Subcutaneous adipose tissue (tissue), 4 donors: Measurements from ENCODE around the gene DLGAP3. TPM values are rescaled to one million over a fixed set of nuclear protein-coding genes. Genes with fewer than 3 reads are reported as not detected.

Experiments used
- CTCF ChIP-seq: fragments of 450-650 bp; IDR thresholded peaks from one replicate; pipeline ENCODE4 v1.5.1; 2016; ENCODE audit warnings: low read depth, mild to moderate bottlenecking, control low read depth, antibody characterized with exemption, moderate library complexity
- total RNA-seq, 4 donors: library from RNA; depleted of rRNA; stranded (reverse); fragments of >200 nt; gene quantifications; one replicate each; pipeline ENCODE4 v1.1.0, GENCODE V29; 2016

DLGAP3 gene
- total RNA-seq, 4 donors from 2014 or later = 0.17 TPM; not detected in 3

GRCh38 chr1:34825455-34826091 lies 103.9 kb downstream of the DLGAP3 start:
- TF ChIP-seq CTCF = no peak

GRCh38 chr1:34824817-34825454 lies 104.5 kb downstream of the DLGAP3 start:
- no peak for TF ChIP-seq CTCF

GRCh38 chr1:34822202-34822601 lies 107.2 kb downstream of the DLGAP3 start:
- TF ChIP-seq CTCF = no peak

GRCh38 chr1:34816778-34817177 lies 112.7 kb downstream of the DLGAP3 start:
- no peak for TF ChIP-seq CTCF

- no peak for TF ChIP-seq CTCF
These were observed 113.1 kb downstream of the DLGAP3 start for GRCh38 chr1:34816332-34816731.

Other genes starting within 250 kb of the DLGAP3 start
- not detected for gene GJB5, start 174.6 kb downstream of the DLGAP3 start, total RNA-seq
- not detected for gene GJB4, start 169.9 kb downstream of the DLGAP3 start, total RNA-seq
- gene GJB3, start 148.4 kb downstream of the DLGAP3 start, total RNA-seq = not detected
- 10 to 100 TPM in 3 of 4 donors, 1 to 10 TPM in 1; 9.9 to 56.1 (median 34.2) TPM for gene GJA4, start 136.7 kb downstream of the DLGAP3 start, total RNA-seq
- 10 to 100 TPM; 23.3 to 25.3 (median 24.1) TPM for gene SMIM12, start 69.9 kb downstream of the DLGAP3 start, total RNA-seq
- 10 to 100 TPM; 44.3 to 67.5 (median 55.2) TPM for gene TMEM35B, start 55.7 kb upstream of the DLGAP3 start, total RNA-seq
- gene ZMYM6, start 102.3 kb upstream of the DLGAP3 start, total RNA-seq = 10 to 100 TPM; 16.2 to 27.5 (median 20.5) TPM
- gene ZMYM1, start 149.7 kb upstream of the DLGAP3 start, total RNA-seq = 10 to 100 TPM; 13.9 to 18.1 (median 14.7) TPM